Stomach smooth muscle (tissue), 2 donors: Measurements from ENCODE around the gene ADAT3.

Experiments
- H3K27ac ChIP-seq: one replicate; pipeline ENCODE4 v1.7.0; 2013; ENCODE audit warnings: mild to moderate bottlenecking, low read length, inconsistent platforms
- H3K27me3 ChIP-seq, 2 donors: one replicate each; pipeline ENCODE4 v1.7.0; 2013; ENCODE audit warnings: low read length in 2 of 2; ENCODE audit not compliant: insufficient read depth in 2 of 2, control insufficient read depth in 1 of 2
- H3K36me3 ChIP-seq, 2 donors: one replicate each; pipeline ENCODE4 v1.7.0; 2013; ENCODE audit warnings: low read length in 2 of 2; ENCODE audit not compliant: control insufficient read depth in 2 of 2, insufficient read depth in 2 of 2
- H3K4me1 ChIP-seq: one replicate; pipeline ENCODE4 v1.7.0; 2013; ENCODE audit warnings: low read length; ENCODE audit not compliant: control insufficient read depth, insufficient read depth
- H3K4me3 ChIP-seq, 2 donors: one replicate each; pipeline ENCODE4 v1.7.0; 2013; ENCODE audit warnings: low read length in 2 of 2
- H3K9ac ChIP-seq, 2 donors: one replicate each; pipeline ENCODE4 v1.7.0; 2013; ENCODE audit warnings: low read length in 2 of 2, mild to moderate bottlenecking in 1 of 2
- H3K9me3 ChIP-seq, 2 donors: one replicate each; pipeline ENCODE4 v1.7.0; 2013; ENCODE audit warnings: low read length in 2 of 2; ENCODE audit not compliant: control insufficient read depth in 2 of 2
- donor health status: healthy.
- donor health status: Pancreatic carcinoma.

ADAT3 gene

DNA sequence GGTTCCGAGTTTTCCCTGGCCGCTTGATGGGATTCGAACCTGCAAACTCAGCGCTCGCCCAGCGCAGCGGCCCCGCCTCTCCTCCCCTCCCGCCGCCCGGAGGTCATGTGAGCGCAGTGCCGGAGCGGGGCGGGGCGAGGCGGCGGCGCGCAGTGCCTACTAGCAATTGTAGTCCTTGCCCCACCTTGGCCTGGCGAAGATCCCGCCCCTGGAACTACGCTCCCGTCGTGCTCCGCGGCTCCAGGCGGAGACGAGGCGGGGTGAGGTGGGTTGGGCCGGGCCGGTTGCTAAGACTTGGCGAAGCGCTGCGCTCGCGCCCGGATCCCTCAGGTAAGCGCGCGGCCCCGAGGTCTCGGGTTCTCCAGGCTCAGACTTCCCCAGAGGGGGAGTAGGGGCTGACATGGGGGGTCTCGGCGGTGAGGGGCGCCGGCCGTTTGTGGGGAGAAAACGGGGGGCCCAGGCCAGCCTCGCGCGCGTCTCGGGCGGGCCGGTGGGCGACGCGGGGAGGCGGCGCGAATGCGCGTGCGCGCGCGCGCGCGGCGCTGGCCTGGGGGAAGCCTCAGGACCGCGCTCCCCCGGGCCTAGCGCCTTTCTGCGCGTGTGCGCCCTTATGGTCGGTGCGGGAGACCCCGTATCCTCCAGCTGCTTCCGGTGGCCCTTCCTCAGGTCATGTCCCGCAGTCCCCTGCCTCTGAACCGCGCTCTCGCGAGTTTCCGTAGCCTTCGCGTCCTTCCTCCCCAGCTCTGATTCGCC, at the start of gene ADAT3, which contains the start of gene SCAMP4:
ADAT3 (plus strand) TSS at position 290 of the 753 bp plus-strand sequence. CDS start 6,649 bp downstream, outside the sequence.
SCAMP4 (plus strand) TSS at position 290 of the 753 bp plus-strand sequence. CDS start 9,621 bp downstream, outside the sequence.
- Histone ChIP-seq H3K27ac (peak within 1 kb of the TSS; percentile 55), H3K9ac (peak within 1 kb of the TSS; percentile 75 to 78), H3K36me3 (no peaks in the 10 kb centered on the region), H3K4me1 (peaks cover 17% of the 10 kb centered on the region), H3K4me3 (peak within 1 kb of the TSS; percentile 80 to 89), H3K9me3 (no peaks in the 10 kb centered on the region), H3K27me3 (no peaks in the 10 kb centered on the region)

- H3K27me3 ChIP-seq = peaks cover 12 to 34% of the 10 kb centered on the region in 2 donors
- H3K4me1 ChIP-seq = peaks cover 51% of the 10 kb centered on the region
- peak overlapping the region; percentile 53 for H3K27ac ChIP-seq
- H3K9ac ChIP-seq = peak overlapping the region; percentile 41 to 51
- H3K36me3 ChIP-seq = no peaks in the 10 kb centered on the region
- H3K4me3 ChIP-seq = peak overlapping the region; percentile 31 to 55
- no peaks in the 10 kb centered on the region for H3K9me3 ChIP-seq
Measured at GRCh38 chr19:1855828-1856255, 49.4 kb upstream of the ADAT3 start.

GRCh38 chr19:1856345-1856697, 48.9 kb upstream of the ADAT3 start:
- peaks cover 11 to 39% of the 10 kb centered on the region in 2 donors for H3K27me3 ChIP-seq
- no peaks in the 10 kb centered on the region for H3K36me3 ChIP-seq
- H3K9me3 ChIP-seq = no peaks in the 10 kb centered on the region
- H3K4me3 ChIP-seq = peak overlapping the region; percentile 17 to 55
- H3K4me1 ChIP-seq = peaks cover 54% of the 10 kb centered on the region
- peak overlapping the region; percentile 29 to 41 for H3K9ac ChIP-seq
- peak overlapping the region; percentile 53 for H3K27ac ChIP-seq

GRCh38 chr19:1856698-1857603, 48.2 kb upstream of the ADAT3 start:
- peak overlapping the region; percentile 53 for H3K27ac ChIP-seq
- peaks cover 55% of the 10 kb centered on the region for H3K4me1 ChIP-seq
- H3K36me3 ChIP-seq = no peaks in the 10 kb centered on the region
- H3K27me3 ChIP-seq = peaks cover 9 to 38% of the 10 kb centered on the region in 2 donors
- no peaks in the 10 kb centered on the region for H3K9me3 ChIP-seq
- H3K9ac ChIP-seq = peak overlapping the region; percentile 29 to 41
- peak overlapping the region; percentile 17 to 64 for H3K4me3 ChIP-seq

DNA sequence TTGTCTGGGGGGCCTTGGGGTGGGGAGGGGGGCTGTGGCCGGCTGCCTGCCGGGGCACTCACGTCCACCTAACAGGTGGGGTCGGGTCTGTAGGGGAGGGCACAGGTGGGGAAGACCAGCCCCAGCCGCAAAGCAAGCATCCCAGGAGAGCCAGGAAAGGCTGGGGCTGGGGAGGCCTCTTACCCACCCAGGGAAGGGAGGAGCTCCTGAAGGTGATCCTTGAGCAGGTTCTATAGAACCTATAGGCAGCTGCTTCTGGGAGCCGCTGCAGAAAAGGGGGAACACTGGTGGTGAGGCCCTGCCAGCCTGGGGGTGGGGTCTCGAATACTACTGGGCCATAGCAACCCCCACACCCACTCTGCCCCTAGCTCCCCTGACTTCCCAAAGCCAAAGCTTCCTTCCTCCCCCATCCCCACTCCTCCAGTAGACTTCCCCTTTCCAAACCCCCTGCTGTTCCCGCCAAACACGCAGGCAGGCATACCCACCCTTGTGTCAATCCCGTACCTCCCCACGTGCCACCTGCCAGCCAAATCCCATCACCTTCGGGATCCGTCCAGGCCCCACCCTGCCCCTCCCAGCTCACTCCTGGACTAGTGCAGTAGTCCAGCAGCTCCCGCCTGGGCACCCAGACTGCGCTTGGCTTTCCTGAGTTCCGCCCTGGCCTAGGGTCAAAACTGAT, 47.4 kb upstream of the ADAT3 start:
- peak overlapping the region in 1 of 2 donors; percentile 15 for H3K9ac ChIP-seq
- H3K27me3 ChIP-seq = peaks cover 7 to 34% of the 10 kb centered on the region in 2 donors
- no peaks in the 10 kb centered on the region for H3K9me3 ChIP-seq
- H3K4me1 ChIP-seq = peaks cover 59% of the 10 kb centered on the region
- no peak overlapping the region for H3K4me3 ChIP-seq
- no peaks in the 10 kb centered on the region for H3K36me3 ChIP-seq
- peak overlapping the region; percentile 41 for H3K27ac ChIP-seq

DNA sequence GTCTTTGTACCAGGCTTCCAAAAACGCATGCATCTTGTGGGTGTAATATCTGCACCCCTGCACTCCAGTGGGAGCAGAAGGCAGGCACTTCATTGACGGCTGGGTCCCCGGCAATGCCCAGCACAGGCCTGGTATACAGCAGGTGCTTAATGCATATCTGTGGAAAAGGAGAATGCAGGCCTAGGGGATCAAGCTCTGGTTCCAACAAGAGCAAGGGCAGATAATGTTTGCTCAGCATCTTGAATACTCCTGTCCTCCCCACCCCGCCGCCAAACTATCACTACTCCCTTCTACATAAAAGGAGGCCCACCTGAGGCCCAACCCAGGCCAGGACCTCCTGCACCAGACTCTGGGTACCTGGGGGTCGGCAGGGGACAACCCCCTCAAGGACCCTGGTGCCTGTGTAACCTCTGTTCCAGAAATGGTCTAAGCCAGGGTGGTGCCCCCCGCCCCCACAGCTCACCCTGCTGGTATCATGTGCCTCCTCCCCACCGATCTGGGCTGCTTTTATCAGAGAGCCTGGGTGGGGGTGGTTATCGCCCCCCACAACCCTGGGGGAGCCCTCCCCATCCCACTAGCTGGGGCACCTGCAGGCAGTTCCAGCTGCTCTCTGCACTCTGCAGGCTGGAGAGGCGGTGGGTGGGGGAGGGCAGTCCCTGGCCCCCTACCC, 46.7 kb upstream of the ADAT3 start:
- Histone ChIP-seq H3K4me1 (peaks cover 57% of the 10 kb centered on the region), H3K27ac (no peak overlapping the region), H3K27me3 (peaks cover 7 to 34% of the 10 kb centered on the region in 2 donors), H3K9ac (no peak overlapping the region), H3K4me3 (no peak overlapping the region), H3K36me3 (no peaks in the 10 kb centered on the region), H3K9me3 (no peaks in the 10 kb centered on the region)

- Histone ChIP-seq H3K9ac (no peak overlapping the region), H3K27me3 (peaks cover 7 to 34% of the 10 kb centered on the region in 2 donors), H3K9me3 (no peaks in the 10 kb centered on the region), H3K36me3 (no peaks in the 10 kb centered on the region), H3K27ac (no peak overlapping the region), H3K4me3 (no peak overlapping the region), H3K4me1 (peaks cover 59% of the 10 kb centered on the region)
Measured at GRCh38 chr19:1859331-1859781, 45.8 kb upstream of the ADAT3 start.

- H3K9ac ChIP-seq = no peak overlapping the region
- H3K27me3 ChIP-seq = peaks cover 7 to 34% of the 10 kb centered on the region in 2 donors
- peaks cover 63% of the 10 kb centered on the region for H3K4me1 ChIP-seq
- H3K9me3 ChIP-seq = no peaks in the 10 kb centered on the region
- H3K36me3 ChIP-seq = no peaks in the 10 kb centered on the region
- peak overlapping the region in 1 of 2 donors; percentile 35 for H3K4me3 ChIP-seq
- no peak overlapping the region for H3K27ac ChIP-seq
Measured at GRCh38 chr19:1860042-1860775, 45.0 kb upstream of the ADAT3 start.

GRCh38 chr19:1860821-1861598, 44.2 kb upstream of the ADAT3 start:
- peak overlapping the region in 1 of 2 donors; percentile 3 for H3K4me3 ChIP-seq
- H3K36me3 ChIP-seq = no peaks in the 10 kb centered on the region
- no peak overlapping the region for H3K27ac ChIP-seq
- H3K9ac ChIP-seq = no peak overlapping the region
- peaks cover 5 to 31% of the 10 kb centered on the region in 2 donors for H3K27me3 ChIP-seq
- H3K4me1 ChIP-seq = peaks cover 57% of the 10 kb centered on the region
- H3K9me3 ChIP-seq = no peaks in the 10 kb centered on the region
